A673 (cell line): ENCODE data around the gene TRIM66.

Experiments used
- EZH2 ChIP-seq: fragments of 200-600 bp; sonication (generic); IDR thresholded peaks from 2 replicates; pipeline ENCODE4 v1.6.1; 2017; ENCODE audit warnings: borderline replicate concordance, low read depth, mild to moderate bottlenecking, mixed read lengths, antibody characterized with exemption, low read length; ENCODE audit not compliant: poor library complexity, severe bottlenecking
- TF ChIP-seq, protein P1 (sequence below): fragments of 300-800, 200-600 bp; sonication (generic); conservative IDR thresholded peaks from 2 replicates; pipeline ENCODE4 v1.5.1; 2017; ENCODE audit warnings: low read depth, mild to moderate bottlenecking, antibody characterized with exemption, low read length, moderate library complexity, mixed read lengths

DNA sequence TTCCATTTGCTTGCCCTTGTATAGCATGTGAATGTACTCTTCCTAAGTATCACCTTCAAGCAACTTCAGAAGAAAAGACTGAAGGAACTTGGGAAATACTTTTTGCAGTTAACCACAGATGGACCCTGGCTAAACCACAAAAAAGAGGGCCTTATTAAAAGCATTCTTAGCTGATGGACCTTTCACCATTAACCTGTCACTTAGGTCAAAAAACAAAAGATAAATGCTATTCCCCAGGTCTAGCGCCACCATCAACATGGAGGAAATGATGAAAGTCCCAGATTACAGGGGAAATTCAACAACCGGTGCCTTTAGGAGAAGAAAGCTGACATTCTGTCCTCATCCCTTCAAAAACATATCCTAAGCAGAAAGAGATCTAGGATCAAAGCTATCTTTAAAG is 117.9 kb downstream of the TRIM66 start:
- TF ChIP-seq EZH2: no peak
- TF ChIP-seq, protein P1, sequence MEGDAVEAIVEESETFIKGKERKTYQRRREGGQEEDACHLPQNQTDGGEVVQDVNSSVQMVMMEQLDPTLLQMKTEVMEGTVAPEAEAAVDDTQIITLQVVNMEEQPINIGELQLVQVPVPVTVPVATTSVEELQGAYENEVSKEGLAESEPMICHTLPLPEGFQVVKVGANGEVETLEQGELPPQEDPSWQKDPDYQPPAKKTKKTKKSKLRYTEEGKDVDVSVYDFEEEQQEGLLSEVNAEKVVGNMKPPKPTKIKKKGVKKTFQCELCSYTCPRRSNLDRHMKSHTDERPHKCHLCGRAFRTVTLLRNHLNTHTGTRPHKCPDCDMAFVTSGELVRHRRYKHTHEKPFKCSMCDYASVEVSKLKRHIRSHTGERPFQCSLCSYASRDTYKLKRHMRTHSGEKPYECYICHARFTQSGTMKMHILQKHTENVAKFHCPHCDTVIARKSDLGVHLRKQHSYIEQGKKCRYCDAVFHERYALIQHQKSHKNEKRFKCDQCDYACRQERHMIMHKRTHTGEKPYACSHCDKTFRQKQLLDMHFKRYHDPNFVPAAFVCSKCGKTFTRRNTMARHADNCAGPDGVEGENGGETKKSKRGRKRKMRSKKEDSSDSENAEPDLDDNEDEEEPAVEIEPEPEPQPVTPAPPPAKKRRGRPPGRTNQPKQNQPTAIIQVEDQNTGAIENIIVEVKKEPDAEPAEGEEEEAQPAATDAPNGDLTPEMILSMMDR: no peak
